ENCODE measurements around the gene SPATA2L. TPM values are rescaled to one million over a fixed set of nuclear protein-coding genes. Genes with fewer than 3 reads are reported as not detected.
A peak's percentile ranks its signal among the peaks of the same experiment; 100 is the strongest.

The SPATA2L gene
- total RNA-seq, 1 donor from 2014 or later: 10.8 TPM

DNA sequence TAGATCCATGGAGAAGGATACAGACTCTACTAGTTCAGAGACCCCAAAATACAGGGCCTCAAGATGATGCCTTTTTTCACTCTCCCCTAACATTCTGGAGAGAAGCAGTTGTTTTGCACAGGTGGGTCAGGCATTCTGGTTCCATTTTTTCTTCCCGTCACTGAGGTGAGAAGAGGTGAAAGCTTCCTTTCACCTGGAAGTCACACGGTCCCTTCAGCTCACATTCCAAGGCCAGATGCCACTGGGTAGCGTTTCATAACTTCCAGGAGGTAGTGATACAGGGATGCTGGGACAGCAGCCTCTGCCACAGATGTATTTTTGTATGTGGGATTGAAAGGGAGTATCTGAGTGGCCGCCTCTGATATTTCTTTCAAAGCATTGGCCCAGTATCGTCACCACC lies 13.1 kb downstream of the SPATA2L start:
- TF ChIP-seq, protein P1, sequence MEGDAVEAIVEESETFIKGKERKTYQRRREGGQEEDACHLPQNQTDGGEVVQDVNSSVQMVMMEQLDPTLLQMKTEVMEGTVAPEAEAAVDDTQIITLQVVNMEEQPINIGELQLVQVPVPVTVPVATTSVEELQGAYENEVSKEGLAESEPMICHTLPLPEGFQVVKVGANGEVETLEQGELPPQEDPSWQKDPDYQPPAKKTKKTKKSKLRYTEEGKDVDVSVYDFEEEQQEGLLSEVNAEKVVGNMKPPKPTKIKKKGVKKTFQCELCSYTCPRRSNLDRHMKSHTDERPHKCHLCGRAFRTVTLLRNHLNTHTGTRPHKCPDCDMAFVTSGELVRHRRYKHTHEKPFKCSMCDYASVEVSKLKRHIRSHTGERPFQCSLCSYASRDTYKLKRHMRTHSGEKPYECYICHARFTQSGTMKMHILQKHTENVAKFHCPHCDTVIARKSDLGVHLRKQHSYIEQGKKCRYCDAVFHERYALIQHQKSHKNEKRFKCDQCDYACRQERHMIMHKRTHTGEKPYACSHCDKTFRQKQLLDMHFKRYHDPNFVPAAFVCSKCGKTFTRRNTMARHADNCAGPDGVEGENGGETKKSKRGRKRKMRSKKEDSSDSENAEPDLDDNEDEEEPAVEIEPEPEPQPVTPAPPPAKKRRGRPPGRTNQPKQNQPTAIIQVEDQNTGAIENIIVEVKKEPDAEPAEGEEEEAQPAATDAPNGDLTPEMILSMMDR (IDR thresholded peaks at IDR 0.05; ENCODE audit: insufficient read depth, low read depth, low read length): no peak
- no peak for TF ChIP-seq EZH2 (IDR thresholded peaks at IDR 0.05; ENCODE audit: insufficient read depth, low read length)
- H3K4me2 ChIP-seq (ENCODE audit: low read length): no peak overlapping the region
- FAIRE-seq: no peak
- no peak overlapping the region for H2AFZ ChIP-seq (ENCODE audit: low read depth, low read length)
- no peak overlapping the region for H3K4me3 ChIP-seq (ENCODE audit: insufficient read depth, low read depth, low read length)
- H3K79me2 ChIP-seq (ENCODE audit: insufficient read depth, low read length): peaks cover 25% of the 10 kb centered on the region
- peaks cover 10% of the 10 kb centered on the region for H3K4me1 ChIP-seq (ENCODE audit: insufficient read depth, low read length)
- no peak overlapping the region for H3K27ac ChIP-seq (ENCODE audit: low read depth, low read length)
- Mint-ChIP-seq H3K9me3 (ENCODE audit: unreplicated experiment) (peaks cover 15% of the 10 kb centered on the region), H3K4me3 (ENCODE audit: unreplicated experiment) (peak overlapping the region; percentile 64), H3K36me3 (ENCODE audit: low read depth, unreplicated experiment) (peaks cover 20% of the 10 kb centered on the region), H3K27ac (ENCODE audit: unreplicated experiment) (peak overlapping the region; percentile 41), H3K4me1 (ENCODE audit: low read depth, unreplicated experiment) (peaks cover 4% of the 10 kb centered on the region), H3K27me3 (ENCODE audit: low read depth, unreplicated experiment) (no peaks in the 10 kb centered on the region)
- peaks cover 3% of the 10 kb centered on the region for H3K9me3 ChIP-seq (ENCODE audit: insufficient read depth, low read depth, low read length)
- H3K9ac ChIP-seq (ENCODE audit: low read length): no peak overlapping the region
- peaks cover 8% of the 10 kb centered on the region for H3K36me3 ChIP-seq (ENCODE audit: insufficient read depth, low read length)
- no peak for DNase-seq (ENCODE audit: low read depth)
- H3K27me3 ChIP-seq (ENCODE audit: insufficient read depth, low read length): no peaks in the 10 kb centered on the region
- peaks cover 14% of the 10 kb centered on the region for H4K20me1 ChIP-seq (ENCODE audit: insufficient read depth, low read length)

DNA sequence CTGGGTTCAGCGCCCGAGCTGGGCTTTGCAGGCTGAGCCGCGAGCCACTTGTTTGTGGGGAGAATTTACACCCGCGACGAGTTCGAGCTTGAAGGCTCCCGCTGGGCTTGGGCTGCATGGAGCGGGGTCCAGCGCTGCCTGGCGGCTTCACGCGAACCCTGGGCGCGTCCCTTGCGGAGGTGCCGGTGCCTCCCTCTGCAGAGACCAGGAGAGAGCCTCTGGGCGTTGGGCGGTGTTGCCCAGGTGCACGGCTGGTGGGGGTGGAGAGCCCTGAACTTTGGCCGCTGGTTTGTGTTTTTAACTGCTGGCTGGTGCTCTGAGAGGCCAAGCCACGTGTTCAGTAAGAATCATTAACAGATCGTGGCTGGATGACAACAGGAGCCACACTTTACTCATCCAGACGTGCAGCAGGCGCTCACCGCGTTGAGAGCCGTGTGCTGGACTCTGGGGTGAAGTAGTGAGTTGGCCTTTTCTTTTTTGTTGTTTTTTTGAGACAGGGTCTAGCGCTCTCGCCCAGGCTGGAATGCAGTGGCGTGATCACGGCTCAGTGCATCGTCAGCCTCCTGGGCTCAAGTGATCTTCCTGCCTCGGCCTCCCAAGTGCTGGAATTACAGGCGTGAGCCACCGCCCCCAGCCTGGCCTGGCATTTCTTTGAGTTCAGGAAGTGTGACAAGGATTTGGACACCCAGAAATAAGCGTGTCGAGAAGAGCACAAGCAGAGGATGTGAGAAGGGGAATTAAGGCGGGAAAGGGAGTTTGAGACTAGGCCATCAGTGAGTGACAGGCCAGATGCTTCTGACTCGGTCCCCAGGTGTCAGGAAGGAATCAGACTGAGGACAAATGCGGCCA lies 14.2 kb downstream of the SPATA2L start:
- TF ChIP-seq EZH2 (IDR thresholded peaks at IDR 0.05; ENCODE audit: insufficient read depth, low read length): no peak
- TF ChIP-seq, protein P1 (IDR thresholded peaks at IDR 0.05; ENCODE audit: insufficient read depth, low read depth, low read length): no peak

More for the DNA sequence above, 14.2 kb downstream of the SPATA2L start:
- Mint-ChIP-seq H3K27ac (ENCODE audit: unreplicated experiment) (peak overlapping the region; percentile 85), H3K4me1 (ENCODE audit: low read depth, unreplicated experiment) (peaks cover 4% of the 10 kb centered on the region), H3K9me3 (ENCODE audit: unreplicated experiment) (peaks cover 15% of the 10 kb centered on the region), H3K27me3 (ENCODE audit: low read depth, unreplicated experiment) (no peaks in the 10 kb centered on the region), H3K36me3 (ENCODE audit: low read depth, unreplicated experiment) (peaks cover 20% of the 10 kb centered on the region), H3K4me3 (ENCODE audit: unreplicated experiment) (peak overlapping the region; percentile 94)
- Histone ChIP-seq H3K27me3 (ENCODE audit: insufficient read depth, low read length) (no peaks in the 10 kb centered on the region), H3K4me2 (ENCODE audit: low read length) (peak overlapping the region; percentile 99), H3K9me3 (ENCODE audit: insufficient read depth, low read depth, low read length) (peaks cover 3% of the 10 kb centered on the region), H3K9ac (ENCODE audit: low read length) (peak overlapping the region; percentile 87), H2AFZ (ENCODE audit: low read depth, low read length) (peak overlapping the region; percentile 85), H4K20me1 (ENCODE audit: insufficient read depth, low read length) (peaks cover 14% of the 10 kb centered on the region), H3K36me3 (ENCODE audit: insufficient read depth, low read length) (peaks cover 5% of the 10 kb centered on the region), H3K79me2 (ENCODE audit: insufficient read depth, low read length) (peaks cover 25% of the 10 kb centered on the region), H3K4me3 (ENCODE audit: insufficient read depth, low read depth, low read length) (peak overlapping the region; percentile 78), H3K4me1 (ENCODE audit: insufficient read depth, low read length) (peaks cover 10% of the 10 kb centered on the region), H3K27ac (ENCODE audit: low read depth, low read length) (peak overlapping the region; percentile 81)
- FAIRE-seq (no peak), DNase-seq (ENCODE audit: low read depth) (peak; percentile 52)
